ENCODE results near the gene MST1R. TPM values are rescaled to one million over a fixed set of nuclear protein-coding genes. Genes with fewer than 3 reads are reported as not detected.

MST1R gene
- total RNA-seq: 1.7 TPM
- long read RNA-seq, partial matches to known transcripts: 0 of 1 reads
- long read RNA-seq, other reads (novel, unspliced or antisense): 1 of 1 reads

GRCh38 chr3:49903451-49904424, at the start of gene MST1R:
Gene MST1R (minus strand): TSS chr3:49903873. CDS start chr3:49903609, 264 bp downstream.
- Histone ChIP-seq H3K9me3 (replicated peaks) (no peaks in the 10 kb centered on the region), H3K27me3 (ENCODE audit: low read depth) (no peaks in the 10 kb centered on the region), H3K27ac (replicated peaks) (peak within 1 kb of the TSS; percentile 72), H3K36me3 (peaks cover 3% of the 10 kb centered on the region), H3K4me3 (peak within 1 kb of the TSS; percentile 66), H3K4me1 (peaks cover 48% of the 10 kb centered on the region)
- intact Hi-C loops (cut with micrococcal nuclease): no loop called here
- peak; percentile 76 for DNase-seq
- no peak for TF ChIP-seq CTCF (IDR thresholded peaks at IDR 0.05; ENCODE audit: borderline replicate concordance)

- no peaks in the 10 kb centered on the region for H3K27me3 ChIP-seq (ENCODE audit: low read depth)
- H3K27ac ChIP-seq (replicated peaks): no peak overlapping the region
- no peaks in the 10 kb centered on the region for H3K9me3 ChIP-seq (replicated peaks)
- no peak for DNase-seq
- H3K36me3 ChIP-seq: no peaks in the 10 kb centered on the region
- no peak overlapping the region for H3K4me3 ChIP-seq
- no peak for TF ChIP-seq CTCF (IDR thresholded peaks at IDR 0.05; ENCODE audit: borderline replicate concordance)
- intact Hi-C loops (cut with micrococcal nuclease): no loop called here
- H3K4me1 ChIP-seq: peaks cover 32% of the 10 kb centered on the region
Observed at GRCh38 chr3:49952924-49953323, 49.3 kb upstream of the MST1R start.

- intact Hi-C loops (cut with micrococcal nuclease): no loop called here
- H3K9me3 ChIP-seq (replicated peaks): no peaks in the 10 kb centered on the region
Observed at GRCh38 chr3:49942651-49943050, 39.0 kb upstream of the MST1R start.

GRCh38 chr3:49940667-49941249, 37.1 kb upstream of the MST1R start:
- Histone ChIP-seq H3K36me3 (peaks cover 2% of the 10 kb centered on the region), H3K27ac (replicated peaks) (peak overlapping the region; percentile 98), H3K27me3 (ENCODE audit: low read depth) (no peaks in the 10 kb centered on the region), H3K4me3 (peak overlapping the region; percentile 90), H3K9me3 (replicated peaks) (no peaks in the 10 kb centered on the region), H3K4me1 (peaks cover 33% of the 10 kb centered on the region)
- TF ChIP-seq CTCF (IDR thresholded peaks at IDR 0.05; ENCODE audit: borderline replicate concordance): no peak
- no peak for DNase-seq
- intact Hi-C loops (cut with micrococcal nuclease): no loop called here

More at GRCh38 chr3:49942651-49943050, 39.0 kb upstream of the MST1R start:
- H3K27ac ChIP-seq (replicated peaks): no peak overlapping the region
- H3K4me1 ChIP-seq: peaks cover 33% of the 10 kb centered on the region
- H3K4me3 ChIP-seq: no peak overlapping the region
- no peak for DNase-seq
- H3K36me3 ChIP-seq: peaks cover 11% of the 10 kb centered on the region
- H3K27me3 ChIP-seq (ENCODE audit: low read depth): no peaks in the 10 kb centered on the region
- TF ChIP-seq CTCF (IDR thresholded peaks at IDR 0.05; ENCODE audit: borderline replicate concordance): no peak

- DNase-seq: peak; percentile 98
- H3K4me1 ChIP-seq: peaks cover 33% of the 10 kb centered on the region
- H3K27me3 ChIP-seq (ENCODE audit: low read depth): no peaks in the 10 kb centered on the region
- intact Hi-C loops (cut with micrococcal nuclease): no loop called here
- H3K27ac ChIP-seq (replicated peaks): peak within 1 kb of the TSS; percentile 98
- no peak for TF ChIP-seq CTCF (IDR thresholded peaks at IDR 0.05; ENCODE audit: borderline replicate concordance)
- H3K9me3 ChIP-seq (replicated peaks): no peaks in the 10 kb centered on the region
- no peaks in the 10 kb centered on the region for H3K36me3 ChIP-seq
- peak within 1 kb of the TSS; percentile 90 for H3K4me3 ChIP-seq
Observed at GRCh38 chr3:49939858-49940666, 36.4 kb upstream of the MST1R start, which contains the start of gene RBM6. Gene RBM6 (plus strand): TSS chr3:49940150. CDS start chr3:49962642, 22,492 bp downstream.
